ENCODE results near the gene PARL.

DNA sequence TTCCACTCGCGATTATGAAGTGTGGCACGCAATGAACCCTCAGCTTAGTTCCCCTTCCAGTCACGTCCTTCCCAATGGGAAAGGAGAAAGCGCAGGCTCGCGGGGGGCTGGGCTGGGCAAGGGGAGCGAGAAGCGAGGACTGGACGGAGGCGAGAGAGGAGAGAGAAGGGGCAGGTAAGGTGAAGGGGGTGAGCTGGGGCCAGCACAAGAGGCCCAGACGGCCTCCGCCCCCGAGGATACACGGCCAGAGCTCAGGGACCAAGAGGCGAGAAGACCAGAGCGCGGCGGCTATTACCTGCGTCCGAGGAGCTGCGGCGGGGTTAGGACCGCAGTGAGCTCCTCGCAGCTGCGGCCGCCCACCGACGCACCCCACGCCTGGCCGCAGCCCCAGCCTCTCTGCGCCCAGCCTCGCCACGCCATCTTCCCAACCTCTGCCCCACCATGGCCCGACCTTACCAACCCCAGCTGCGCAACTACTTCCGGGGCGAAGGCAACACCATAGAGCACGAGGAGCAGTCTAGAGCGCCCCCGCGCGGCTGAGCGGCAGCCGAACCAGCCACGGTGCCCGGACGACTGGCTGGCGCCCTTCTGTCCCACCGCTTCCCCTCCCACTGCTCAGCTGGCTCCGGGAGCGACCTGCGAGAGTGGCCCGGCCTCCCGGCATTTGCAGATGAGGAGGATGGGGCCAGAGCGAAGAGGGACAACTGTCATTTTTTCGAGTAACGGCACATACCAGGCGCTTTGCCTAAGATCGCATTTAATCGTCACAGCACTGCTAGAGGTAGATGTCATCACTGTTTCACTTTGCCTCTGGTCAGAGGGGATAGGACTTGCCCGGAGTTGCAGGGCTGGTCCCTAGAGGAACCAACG is at the start of gene PARL:
- TF ChIP-seq, protein P1, sequence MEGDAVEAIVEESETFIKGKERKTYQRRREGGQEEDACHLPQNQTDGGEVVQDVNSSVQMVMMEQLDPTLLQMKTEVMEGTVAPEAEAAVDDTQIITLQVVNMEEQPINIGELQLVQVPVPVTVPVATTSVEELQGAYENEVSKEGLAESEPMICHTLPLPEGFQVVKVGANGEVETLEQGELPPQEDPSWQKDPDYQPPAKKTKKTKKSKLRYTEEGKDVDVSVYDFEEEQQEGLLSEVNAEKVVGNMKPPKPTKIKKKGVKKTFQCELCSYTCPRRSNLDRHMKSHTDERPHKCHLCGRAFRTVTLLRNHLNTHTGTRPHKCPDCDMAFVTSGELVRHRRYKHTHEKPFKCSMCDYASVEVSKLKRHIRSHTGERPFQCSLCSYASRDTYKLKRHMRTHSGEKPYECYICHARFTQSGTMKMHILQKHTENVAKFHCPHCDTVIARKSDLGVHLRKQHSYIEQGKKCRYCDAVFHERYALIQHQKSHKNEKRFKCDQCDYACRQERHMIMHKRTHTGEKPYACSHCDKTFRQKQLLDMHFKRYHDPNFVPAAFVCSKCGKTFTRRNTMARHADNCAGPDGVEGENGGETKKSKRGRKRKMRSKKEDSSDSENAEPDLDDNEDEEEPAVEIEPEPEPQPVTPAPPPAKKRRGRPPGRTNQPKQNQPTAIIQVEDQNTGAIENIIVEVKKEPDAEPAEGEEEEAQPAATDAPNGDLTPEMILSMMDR (IDR thresholded peaks at IDR 0.05) = peak; percentile 92 to 97 (median 94)
- peak; percentile 25 to 46 for TF ChIP-seq POLR2A (IDR thresholded peaks at IDR 0.05)

All from uterus (tissue), 2 donors.